Panc1 (cell line): ENCODE measurements around the gene HPCAL1. TPM values are rescaled to one million over a fixed set of nuclear protein-coding genes. Genes with fewer than 3 reads are reported as not detected.

Experiments used
- ATAC-seq: fragments of 200-7000 bp; cut with Tn5 transposase; 2 replicates; pipeline ENCODE4 v1.9.1; 2020; ENCODE audit warnings: mild to moderate bottlenecking, moderate library complexity
- BruUV-seq: library from RNA; stranded (reverse); fragments of 400-500 nt; replicated peaks from 2 replicates; lab custom pipeline; 2021; lab: Mats Ljungman, UMichigan
- CTCF ChIA-PET: fragments of 300-600 bp; sonication (Branson Sonifier 250); formaldehyde crosslinking; loops from one replicate; lab custom pipeline; 2022; ENCODE audit warnings: antibody characterized with exemption; lab: Charles Lee
- POLR2A ChIA-PET: fragments of 300-600 bp; sonication (Branson Sonifier 250); formaldehyde crosslinking; loops from one replicate; lab custom pipeline; 2022; ENCODE audit warnings: antibody characterized with exemption; lab: Charles Lee
- DNase-seq: peaks from one replicate; pipeline ENCODE4 v3.0.0-alpha.2; 2010; ENCODE audit warnings: low read depth, low spot score
- H3K27ac ChIP-seq: 2 replicates; pipeline ENCODE4 v1.5.1; 2011; ENCODE audit warnings: mild to moderate bottlenecking, low read length, inconsistent platforms
- H3K27me3 ChIP-seq: fragments of 200-500 bp; sonication (Bioruptor generic); 2 replicates; pipeline ENCODE4 v1.6.0; 2014; ENCODE audit warnings: low read length, inconsistent platforms; ENCODE audit not compliant: control insufficient read depth, insufficient read depth
- H3K36me3 ChIP-seq: fragments of 200-500 bp; sonication (Bioruptor generic); 2 replicates; pipeline ENCODE4 v1.5.1; 2014; ENCODE audit warnings: inconsistent platforms, mild to moderate bottlenecking, low read length, moderate library complexity; ENCODE audit not compliant: control insufficient read depth, insufficient read depth
- H3K4me1 ChIP-seq: 2 replicates; pipeline ENCODE4 v1.5.1; 2011; ENCODE audit warnings: inconsistent platforms, mild to moderate bottlenecking, low read length, moderate library complexity; ENCODE audit not compliant: control insufficient read depth, insufficient read depth
- H3K4me3 ChIP-seq, 2 experiments: 2 replicates each; pipeline ENCODE4 v1.5.1; 2011 to 2012; ENCODE audit warnings: low read depth in 2 of 2, low read length in 2 of 2, mild to moderate bottlenecking in 2 of 2, inconsistent platforms in 1 of 2, moderate library complexity in 1 of 2
- H3K9me3 ChIP-seq: fragments of 200-500 bp; sonication (Bioruptor generic); 2 replicates; pipeline ENCODE4 v1.5.1; 2014; ENCODE audit warnings: low read depth, mild to moderate bottlenecking, inconsistent platforms, low read length, moderate library complexity; ENCODE audit not compliant: control insufficient read depth, insufficient read depth
- CTCF ChIP-seq: fragments of 450-650 bp; IDR thresholded peaks from 2 replicates; pipeline ENCODE4 v1.5.1; 2017; ENCODE audit warnings: mild to moderate bottlenecking
- POLR2AphosphoS5 ChIP-seq: IDR thresholded peaks from 2 replicates; pipeline ENCODE4 v1.6.1; 2012; ENCODE audit warnings: mild to moderate bottlenecking, low read depth, low read length, moderate library complexity
- REST ChIP-seq, 2 experiments: IDR thresholded peaks; 2 replicates each; pipeline ENCODE4 v1.6.1; 2011 to 2012; ENCODE audit warnings: low read depth in 2 of 2, control low read depth in 1 of 2, low read length in 1 of 2, mild to moderate bottlenecking in 1 of 2, moderate library complexity in 1 of 2; ENCODE audit not compliant: insufficient read depth in 1 of 2
- SIN3A ChIP-seq: IDR thresholded peaks from 2 replicates; pipeline ENCODE4 v1.6.1; 2012; ENCODE audit warnings: low read depth, mild to moderate bottlenecking, low read length, moderate library complexity, borderline replicate concordance; ENCODE audit not compliant: insufficient read depth
- TCF7L2 ChIP-seq: IDR thresholded peaks from 2 replicates; pipeline ENCODE4 v1.6.1; 2011; ENCODE audit warnings: mild to moderate bottlenecking, low read depth, low read length, inconsistent platforms
- in situ Hi-C: cut with HindIII; loops from 2 replicates; pipeline ENCODE4 v1.10.0; 2016; ENCODE audit warnings: low sequenced_read_pairs, low pct_unique_long_range_greater_than_20kb
- intact Hi-C: fragments of 100-400 bp; cut with micrococcal nuclease; formaldehyde crosslinking; loops from one replicate; pipeline ENCODE4 v1.10.0; 2022; ENCODE audit not compliant: unreplicated experiment
- total RNA-seq: library from RNA; stranded (reverse); gene quantifications from one replicate; pipeline ENCODE4 v1.2.1, GENCODE V29; 2021; ENCODE audit not compliant: unreplicated experiment

The HPCAL1 gene
- total RNA-seq, 1 experiment from 2014 or later = 234 TPM

DNA sequence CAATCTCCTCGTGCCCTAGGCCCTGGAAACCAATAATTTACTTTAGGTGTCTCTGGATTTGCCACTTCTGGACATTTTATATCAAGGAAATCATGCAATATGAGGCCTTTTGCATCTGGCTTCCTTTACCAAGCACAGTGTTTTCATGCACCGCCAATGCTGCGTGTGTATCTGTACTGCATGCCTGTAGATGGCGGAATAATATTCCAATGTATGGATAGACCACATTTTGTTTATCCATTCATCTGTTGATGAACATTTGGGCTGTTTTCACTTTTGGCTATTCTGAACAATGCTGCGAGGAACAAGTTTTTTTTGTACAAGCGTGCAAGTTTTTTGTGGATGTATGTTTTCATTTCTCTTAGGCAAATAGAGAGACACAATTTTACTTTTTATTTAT lies 18.9 kb downstream of the HPCAL1 start:
- POLR2A ChIA-PET = no interaction called here
- H3K4me3 ChIP-seq = no peak overlapping the region
- H3K27me3 ChIP-seq = no peaks in the 10 kb centered on the region
- no peaks in the 10 kb centered on the region for H3K36me3 ChIP-seq
- CTCF ChIA-PET = no interaction called here
- intact Hi-C loops = no loop called here
- ATAC-seq (no peak), DNase-seq (no peak)
- no peak for TF ChIP-seq TCF7L2
- no peak for TF ChIP-seq REST (IDR thresholded peaks at IDR 0.05; ENCODE audit: insufficient read depth in 1 of 2, low read depth in 2 of 2, low read length in 1 of 2)
- no peak for TF ChIP-seq CTCF
- TF ChIP-seq SIN3A = no peak
- no peak for TF ChIP-seq POLR2AphosphoS5
- H3K27ac ChIP-seq = no peak overlapping the region
- no peaks in the 10 kb centered on the region for H3K9me3 ChIP-seq
- no TSS peak for BruUV-seq
- in situ Hi-C loops = no loop called here
- H3K4me1 ChIP-seq = peaks cover 53% of the 10 kb centered on the region

GRCh38 chr2:10322481-10322880 lies 19.8 kb downstream of the HPCAL1 start:
- no peak for ATAC-seq
- in situ Hi-C loops (no loop called here), intact Hi-C loops (no loop called here)
- POLR2A ChIA-PET = interaction anchor here (0.6 kb wide), 1 partner anchor 174 kb away, joined by 3 read pairs; no protein-coding TSS in a partner anchor
- H3K4me3 ChIP-seq = no peak overlapping the region
- H3K36me3 ChIP-seq = no peaks in the 10 kb centered on the region; the same call in 1 of the 2 replicates
- H3K4me1 ChIP-seq = peaks cover 54% of the 10 kb centered on the region
- TF ChIP-seq SIN3A = no peak
- TF ChIP-seq TCF7L2 = no peak
- TF ChIP-seq POLR2AphosphoS5 = no peak
- no peak for TF ChIP-seq REST (IDR thresholded peaks at IDR 0.05; ENCODE audit: insufficient read depth in 1 of 2, low read depth in 2 of 2, low read length in 1 of 2)
- no peak for TF ChIP-seq CTCF
- CTCF ChIA-PET = no interaction called here
- H3K27me3 ChIP-seq = no peaks in the 10 kb centered on the region
- BruUV-seq = no TSS peak
- H3K27ac ChIP-seq = no peak overlapping the region
- no peak for DNase-seq
- H3K9me3 ChIP-seq = no peaks in the 10 kb centered on the region
